ENCODE results near the gene SHROOM2. TPM values are rescaled to one million over a fixed set of nuclear protein-coding genes. Genes with fewer than 3 reads are reported as not detected.

Gene SHROOM2
- polyA plus RNA-seq, 4 donors: 9.6 to 21.7 (median 17.3) TPM

- no peak for DNase-seq (ENCODE audit: low read depth in 4 of 4, low spot score in 3 of 4)
These were observed 205.8 kb downstream of the SHROOM2 start for GRCh38 chrX:9992061-9992460.

- no peak for DNase-seq (ENCODE audit: low read depth in 4 of 4, low spot score in 3 of 4)
These were observed 206.5 kb downstream of the SHROOM2 start for GRCh38 chrX:9992724-9993123.

GRCh38 chrX:9995855-9996339 lies 209.7 kb downstream of the SHROOM2 start:
- DNase-seq (ENCODE audit: low read depth in 4 of 4, low spot score in 3 of 4): no peak

- DNase-seq (ENCODE audit: low read depth in 4 of 4, low spot score in 3 of 4): no peak
These were observed 210.8 kb downstream of the SHROOM2 start for GRCh38 chrX:9997041-9997440.

DNA sequence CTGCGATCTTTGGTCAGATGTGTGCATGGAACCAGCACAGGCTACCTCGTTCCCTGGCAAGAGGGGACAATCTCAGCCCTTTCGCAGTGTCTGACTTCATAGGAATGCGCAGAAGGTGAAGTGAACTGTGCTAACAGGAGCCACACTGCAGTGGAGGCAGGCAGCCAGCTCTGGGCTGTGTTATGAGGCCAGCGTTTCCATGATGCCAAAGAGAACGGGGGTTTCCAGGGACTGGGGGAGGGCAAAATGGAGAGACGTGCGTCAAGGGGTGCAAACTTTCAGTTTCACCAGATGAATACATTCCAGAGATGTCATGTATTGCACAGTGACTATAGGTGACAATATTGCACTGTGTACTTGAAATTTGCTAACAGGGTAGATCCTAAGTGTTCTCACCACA lies 211.3 kb downstream of the SHROOM2 start:
- DNase-seq (ENCODE audit: low read depth in 4 of 4, low spot score in 3 of 4): no peak

Other genes with a start within 250 kb of the SHROOM2 start
- gene GPR143, start 20.6 kb upstream of the SHROOM2 start, polyA plus RNA-seq (ENCODE audit: insufficient read length in 4 of 4): 10 to 100 TPM in 3 of 4 donors, 1 to 10 TPM in 1; 1.7 to 13.9 (median 11.5) TPM
- under 1 TPM in 2 of 4 donors, not detected in 2; 0.15 to 0.19 TPM for gene CLDN34, start 180.9 kb downstream of the SHROOM2 start, polyA plus RNA-seq (ENCODE audit: insufficient read length in 4 of 4)